Upper lobe of left lung (tissue), 6 donors: ENCODE results near the gene CCDC33. TPM values are rescaled to one million over a fixed set of nuclear protein-coding genes. Genes with fewer than 3 reads are reported as not detected.

Experiments used
- ATAC-seq, 2 donors: fragments of 200-7000 bp; cut with Tn5 transposase; one replicate each; pipeline ENCODE4 v1.9.1; 2022; ENCODE audit warnings: mild to moderate bottlenecking in 2 of 2, moderate library complexity in 2 of 2; ENCODE audit not compliant: low FRiP score in 2 of 2
- DNase-seq, 2 donors: peaks; one replicate each; pipeline ENCODE4 v3.0.0-alpha.2; 2019 to 2020
- H3K27ac ChIP-seq, 4 donors: fragments of 200-600 bp; sonication (generic); one replicate each; pipeline ENCODE4 v1.5.1; 2016 to 2019
- H3K27me3 ChIP-seq, 4 donors: fragments of 200-600 bp; sonication (generic); one replicate each; pipeline ENCODE4 v1.5.1; 2017 to 2019
- H3K36me3 ChIP-seq, 4 donors: fragments of 200-600 bp; sonication (generic); one replicate each; pipeline ENCODE4 v1.5.1; 2016 to 2019
- H3K4me1 ChIP-seq, 4 donors: fragments of 200-600 bp; sonication (generic); one replicate each; pipeline ENCODE4 v1.5.1; 2018 to 2019
- H3K4me3 ChIP-seq, 4 donors: fragments of 200-600 bp; sonication (generic); one replicate each; pipeline ENCODE4 v1.5.1; 2017 to 2019; ENCODE audit warnings: mild to moderate bottlenecking in 2 of 4, moderate library complexity in 1 of 4
- H3K9me3 ChIP-seq, 4 donors: fragments of 200-600 bp; sonication (generic); one replicate each; pipeline ENCODE4 v1.5.1; 2018 to 2019
- EP300 ChIP-seq, 4 donors: sonication (generic); formaldehyde crosslinking; IDR thresholded peaks; one replicate each; pipeline ENCODE4 v1.5.1; 2017; ENCODE audit warnings: antibody characterized with exemption in 4 of 4, control low read depth in 2 of 4
- POLR2A ChIP-seq, 4 donors: fragments of 450-650 bp; IDR thresholded peaks; one replicate each; pipeline ENCODE4 v1.5.1; 2016 to 2017; ENCODE audit warnings: antibody characterized with exemption in 4 of 4, mild to moderate bottlenecking in 2 of 4
- POLR2AphosphoS5 ChIP-seq, 2 donors: sonication (generic); formaldehyde crosslinking; IDR thresholded peaks; one replicate each; pipeline ENCODE4 v1.5.1; 2017; ENCODE audit warnings: antibody characterized with exemption in 2 of 2
- WGBS, 2 donors: methylation state at CpG; one replicate each; pipeline ENCODE4 v1.1.5; 2017 to 2018; 5-methylcytosine and 5-hydroxymethylcytosine counted together
- total RNA-seq, 6 donors: library from RNA; depleted of rRNA in 4 of 6; stranded (reverse); fragments of >200 nt in 4 of 6; gene quantifications; one replicate each; pipeline versions ENCODE4 v1.1.0 to v1.2.1, GENCODE V29; 2016 to 2021
- TF ChIP-seq, protein P1 (sequence below), 6 experiments: fragments of 450-650 bp in 4 of 6; fragments of 200-600 bp in 2 of 6; sonication (generic) in 2 of 6; IDR thresholded peaks; one replicate each; pipeline ENCODE4 v1.5.1; 2016 to 2019; ENCODE audit warnings: antibody characterized with exemption in 6 of 6
- donor health status: DM: no; HTN: no; CAD: no; lungs with moderate emphysema.
- donor health status: DM: no; HTN: yes; CAD: no; lungs with severe emphysema.

The CCDC33 gene
- total RNA-seq, 6 donors from 2014 or later: 3.8 to 43.4 (median 4.2) TPM; not detected in 1

DNA sequence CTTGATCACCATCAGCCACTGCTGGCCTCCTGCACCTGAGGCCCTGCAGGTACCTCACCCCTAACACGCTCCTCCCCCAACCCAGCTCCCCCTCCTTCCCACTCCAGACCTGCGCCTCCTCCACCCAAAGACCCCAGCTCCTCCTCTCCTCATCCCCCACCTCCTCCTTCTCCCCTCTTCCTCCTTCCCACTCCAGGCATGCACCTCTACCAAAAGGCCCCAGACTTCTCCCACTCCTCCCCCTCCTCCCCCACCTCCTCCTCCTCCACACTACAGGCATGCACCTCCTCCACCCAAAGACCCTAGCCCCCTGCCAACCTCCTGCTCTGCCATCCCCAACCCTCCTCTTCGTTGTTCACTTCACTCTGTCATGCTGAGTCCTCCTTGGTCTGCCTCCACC is 88.6 kb downstream of the CCDC33 start:
- no peaks in the 10 kb centered on the region for H3K27me3 ChIP-seq
- no peak for ATAC-seq
- no peaks in the 10 kb centered on the region for H3K4me1 ChIP-seq
- no peak for DNase-seq
- no peak overlapping the region for H3K4me3 ChIP-seq
- H3K36me3 ChIP-seq: no peaks in the 10 kb centered on the region
- no peak for TF ChIP-seq POLR2AphosphoS5 (IDR thresholded peaks at IDR 0.05)
- TF ChIP-seq, protein P1, sequence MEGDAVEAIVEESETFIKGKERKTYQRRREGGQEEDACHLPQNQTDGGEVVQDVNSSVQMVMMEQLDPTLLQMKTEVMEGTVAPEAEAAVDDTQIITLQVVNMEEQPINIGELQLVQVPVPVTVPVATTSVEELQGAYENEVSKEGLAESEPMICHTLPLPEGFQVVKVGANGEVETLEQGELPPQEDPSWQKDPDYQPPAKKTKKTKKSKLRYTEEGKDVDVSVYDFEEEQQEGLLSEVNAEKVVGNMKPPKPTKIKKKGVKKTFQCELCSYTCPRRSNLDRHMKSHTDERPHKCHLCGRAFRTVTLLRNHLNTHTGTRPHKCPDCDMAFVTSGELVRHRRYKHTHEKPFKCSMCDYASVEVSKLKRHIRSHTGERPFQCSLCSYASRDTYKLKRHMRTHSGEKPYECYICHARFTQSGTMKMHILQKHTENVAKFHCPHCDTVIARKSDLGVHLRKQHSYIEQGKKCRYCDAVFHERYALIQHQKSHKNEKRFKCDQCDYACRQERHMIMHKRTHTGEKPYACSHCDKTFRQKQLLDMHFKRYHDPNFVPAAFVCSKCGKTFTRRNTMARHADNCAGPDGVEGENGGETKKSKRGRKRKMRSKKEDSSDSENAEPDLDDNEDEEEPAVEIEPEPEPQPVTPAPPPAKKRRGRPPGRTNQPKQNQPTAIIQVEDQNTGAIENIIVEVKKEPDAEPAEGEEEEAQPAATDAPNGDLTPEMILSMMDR (IDR thresholded peaks at IDR 0.05): no peak
- TF ChIP-seq EP300 (IDR thresholded peaks at IDR 0.05): no peak
- TF ChIP-seq POLR2A (IDR thresholded peaks at IDR 0.05): no peak
- 69 to 76% methylated on average over 3 of the region's 3 CpGs for WGBS, 2 donors
- H3K27ac ChIP-seq: no peak overlapping the region
- no peaks in the 10 kb centered on the region for H3K9me3 ChIP-seq

DNA sequence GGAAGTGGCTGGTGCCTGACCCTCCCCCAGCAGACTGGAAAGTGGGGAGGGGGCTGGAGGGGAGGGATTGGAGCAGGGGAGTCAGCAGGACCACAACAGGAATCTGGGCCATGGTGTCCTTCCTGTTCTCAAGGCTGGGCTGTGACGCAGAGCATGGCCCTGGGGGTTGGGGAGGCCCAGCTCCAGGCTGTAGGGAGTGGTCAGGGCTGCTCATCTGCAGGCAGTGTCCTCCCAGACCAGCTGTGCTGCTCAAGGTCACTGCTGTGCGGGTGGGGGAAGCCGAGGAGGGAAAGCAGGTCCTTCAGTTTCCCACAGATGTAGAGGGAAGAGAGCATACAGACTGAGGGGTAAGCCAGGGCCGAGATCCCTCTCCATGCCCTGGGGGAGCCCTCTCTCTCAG is 90.6 kb downstream of the CCDC33 start:
- 50% methylated on average over 4 of the region's 4 CpGs; no CpG with 5 or more reads in 1 of the 2 donors for WGBS, 2 donors
- H3K4me1 ChIP-seq: no peaks in the 10 kb centered on the region
- DNase-seq: no peak
- TF ChIP-seq POLR2AphosphoS5 (IDR thresholded peaks at IDR 0.05) (no peak), EP300 (IDR thresholded peaks at IDR 0.05) (no peak), POLR2A (IDR thresholded peaks at IDR 0.05) (no peak)
- TF ChIP-seq, protein P1 (IDR thresholded peaks at IDR 0.05): no peak
- H3K27me3 ChIP-seq: no peaks in the 10 kb centered on the region
- H3K9me3 ChIP-seq: no peaks in the 10 kb centered on the region
- no peaks in the 10 kb centered on the region for H3K36me3 ChIP-seq
- no peak overlapping the region for H3K27ac ChIP-seq
- no peak overlapping the region for H3K4me3 ChIP-seq
- ATAC-seq: peak in 1 of 2 donors; percentile 41

DNA sequence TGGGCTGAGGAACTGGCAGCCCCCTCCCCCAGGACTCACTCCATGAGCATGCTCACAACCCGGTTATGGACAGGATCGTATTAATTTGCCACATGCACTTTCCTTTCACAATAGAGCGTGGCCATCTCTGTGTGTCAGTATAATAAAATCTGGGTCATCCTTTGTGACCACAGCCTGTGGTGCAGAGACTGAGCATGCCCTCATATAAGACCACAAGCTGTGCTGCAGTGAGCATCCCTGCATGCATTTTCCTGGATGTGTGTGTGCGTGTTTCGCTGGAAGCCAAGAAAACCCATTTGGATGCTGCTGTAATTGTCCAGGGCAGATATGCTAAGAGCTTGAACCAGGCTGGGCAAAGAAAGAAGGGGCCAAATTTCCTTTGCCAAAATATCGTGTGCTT is 91.6 kb downstream of the CCDC33 start:
- no peak for ATAC-seq
- no peaks in the 10 kb centered on the region for H3K9me3 ChIP-seq
- 81 to 85% methylated on average over 6 of the region's 6 CpGs for WGBS, 2 donors
- no peak overlapping the region for H3K27ac ChIP-seq
- H3K36me3 ChIP-seq: no peaks in the 10 kb centered on the region
- no peak overlapping the region for H3K4me3 ChIP-seq
- no peak for TF ChIP-seq POLR2AphosphoS5 (IDR thresholded peaks at IDR 0.05)
- no peaks in the 10 kb centered on the region for H3K4me1 ChIP-seq
- DNase-seq: no peak
- H3K27me3 ChIP-seq: no peaks in the 10 kb centered on the region

DNA sequence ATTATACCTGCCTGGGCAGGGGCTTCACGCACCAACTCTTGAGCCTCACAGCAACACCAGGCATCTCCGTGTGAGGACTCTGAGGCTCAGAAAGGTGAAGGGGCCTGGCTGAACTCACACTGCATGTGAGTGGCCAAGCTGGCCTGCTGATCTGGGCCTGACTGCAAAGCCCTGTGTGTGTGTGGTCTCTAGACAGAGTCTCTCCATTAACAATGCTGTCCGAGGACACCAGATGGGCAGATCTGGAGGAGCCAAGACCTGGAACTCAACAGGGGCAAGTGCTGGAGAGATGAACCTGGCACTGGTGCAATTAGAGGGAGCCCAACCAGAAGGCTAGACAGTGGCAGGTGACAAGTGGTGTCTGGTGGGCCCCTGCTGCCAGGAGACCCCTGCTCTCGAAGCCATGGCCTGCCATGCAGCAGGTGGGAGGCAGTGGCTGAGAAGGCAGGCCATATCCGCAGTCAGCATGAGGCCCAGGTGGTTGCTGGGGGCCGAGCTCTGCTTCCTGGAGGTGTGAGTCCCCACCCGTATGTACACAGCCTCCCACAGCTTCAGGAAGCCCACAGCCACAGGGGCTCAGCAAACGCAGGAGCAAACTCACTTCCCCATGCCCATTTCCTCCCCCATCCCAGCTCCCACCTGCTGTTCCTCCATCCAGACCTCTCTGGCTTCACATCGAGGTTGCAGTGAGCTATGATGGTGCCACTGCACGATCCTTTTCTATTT is 92.4 kb downstream of the CCDC33 start:
- Histone ChIP-seq H3K4me3 (no peak overlapping the region), H3K4me1 (no peaks in the 10 kb centered on the region), H3K9me3 (no peaks in the 10 kb centered on the region), H3K36me3 (no peaks in the 10 kb centered on the region), H3K27me3 (no peaks in the 10 kb centered on the region), H3K27ac (no peak overlapping the region)
- TF ChIP-seq POLR2A (IDR thresholded peaks at IDR 0.05) (no peak), EP300 (IDR thresholded peaks at IDR 0.05) (no peak), POLR2AphosphoS5 (IDR thresholded peaks at IDR 0.05) (no peak)
- TF ChIP-seq, protein P1 (IDR thresholded peaks at IDR 0.05): no peak
- no peak for DNase-seq
- ATAC-seq: no peak
- WGBS, 2 donors: 54% methylated on average over 6 to 10 of the region's 10 CpGs

DNA sequence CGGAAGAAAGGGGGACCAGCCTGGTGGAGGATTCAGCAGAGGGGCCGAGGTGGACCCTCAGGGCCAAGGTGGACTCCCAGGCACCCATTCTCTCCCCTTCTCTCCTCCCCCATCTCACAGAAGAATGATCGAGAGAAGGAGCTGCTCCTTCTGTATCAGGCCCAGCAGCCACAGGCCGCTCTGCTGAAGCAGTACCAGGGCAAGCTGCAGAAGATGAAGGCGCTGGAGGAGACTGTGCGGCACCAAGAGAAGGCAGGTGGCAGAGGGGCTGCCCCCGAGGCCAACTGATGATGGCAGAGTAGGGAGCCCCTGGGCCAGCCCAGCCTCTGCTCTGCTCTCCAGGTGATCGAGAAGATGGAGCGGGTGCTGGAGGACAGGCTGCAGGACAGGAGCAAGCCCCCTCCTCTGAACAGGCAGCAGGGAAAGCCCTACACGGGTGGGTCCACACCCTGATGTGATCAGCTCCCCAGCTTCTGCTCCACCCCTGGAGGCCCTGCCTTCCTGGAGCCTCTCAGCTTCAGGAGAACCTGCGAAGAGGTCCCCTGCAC is 94.8 kb downstream of the CCDC33 start:
- H3K4me1 ChIP-seq: no peaks in the 10 kb centered on the region
- TF ChIP-seq POLR2A (IDR thresholded peaks at IDR 0.05) (no peak), POLR2AphosphoS5 (IDR thresholded peaks at IDR 0.05) (no peak), EP300 (IDR thresholded peaks at IDR 0.05) (no peak)
- TF ChIP-seq, protein P1 (IDR thresholded peaks at IDR 0.05): no peak
- no peaks in the 10 kb centered on the region for H3K9me3 ChIP-seq
- 87 to 89% methylated on average over 7 to 11 of the region's 11 CpGs for WGBS, 2 donors
- H3K36me3 ChIP-seq: no peaks in the 10 kb centered on the region
- DNase-seq: peak in 1 of 2 donors; percentile 39
- no peak overlapping the region for H3K27ac ChIP-seq
- ATAC-seq: no peak
- no peaks in the 10 kb centered on the region for H3K27me3 ChIP-seq
- H3K4me3 ChIP-seq: no peak overlapping the region
